ENCODE measurements around the gene POU2AF1.
A peak's percentile ranks its signal among the peaks of the same experiment; 100 is the strongest.

POU2AF1 gene

GRCh38 chr11:111391328-111392124 lies 12.5 kb upstream of the POU2AF1 start:
- no peak for DNase-seq
- intact Hi-C loops (cut with DNase I) = no loop called here

- intact Hi-C loops (cut with DNase I) = no loop called here
These were observed 9.8 kb upstream of the POU2AF1 start for GRCh38 chr11:111388842-111389241.

GRCh38 chr11:111388420-111388819 lies 9.3 kb upstream of the POU2AF1 start:
- no peak for DNase-seq
- intact Hi-C loops (cut with DNase I) = no loop called here

More at GRCh38 chr11:111388842-111389241, 9.8 kb upstream of the POU2AF1 start:
- no peak for DNase-seq

- peak in 41 of 42 donors; percentile 10 to 86 (median 50) for DNase-seq
- intact Hi-C loops (cut with DNase I) = no loop called here
These were observed 8.3 kb upstream of the POU2AF1 start for GRCh38 chr11:111387363-111387762.

GRCh38 chr11:111386611-111387150 lies 7.6 kb upstream of the POU2AF1 start:
- no peak for DNase-seq
- intact Hi-C loops (cut with DNase I) = no loop called here

GRCh38 chr11:111384494-111384893 lies 5.4 kb upstream of the POU2AF1 start:
- intact Hi-C loops (cut with DNase I) = no loop called here
- DNase-seq = no peak

GRCh38 chr11:111382451-111382850 lies 3.4 kb upstream of the POU2AF1 start:
- intact Hi-C loops (cut with DNase I) = no loop called here
- DNase-seq = no peak

- no peak for DNase-seq
- intact Hi-C loops (cut with DNase I) = no loop called here
These were observed 594 bp upstream of the POU2AF1 start for GRCh38 chr11:111379602-111380136.

- no peak for DNase-seq
- intact Hi-C loops (cut with DNase I) = no loop called here
These were observed 752 bp downstream of the POU2AF1 start for GRCh38 chr11:111378185-111378860.

- no peak for DNase-seq
- intact Hi-C loops (cut with DNase I) = no loop called here
These were observed 2.7 kb downstream of the POU2AF1 start for GRCh38 chr11:111376181-111376871.

- no peak for DNase-seq
- intact Hi-C loops (cut with DNase I) = no loop called here
These were observed 5.5 kb downstream of the POU2AF1 start for GRCh38 chr11:111373590-111373989.

GRCh38 chr11:111372538-111372937 lies 6.5 kb downstream of the POU2AF1 start:
- DNase-seq = peak in 14 of 42 donors; percentile 14 to 67 (median 32)
- intact Hi-C loops (cut with DNase I) = no loop called here

- no peak for DNase-seq
- intact Hi-C loops (cut with DNase I) = no loop called here
These were observed 8.0 kb downstream of the POU2AF1 start for GRCh38 chr11:111370902-111371578.

- intact Hi-C loops (cut with DNase I) = no loop called here
- DNase-seq = no peak
These were observed 8.7 kb downstream of the POU2AF1 start for GRCh38 chr11:111370270-111370901.

- no peak for DNase-seq
- intact Hi-C loops (cut with DNase I) = no loop called here
These were observed 10.9 kb downstream of the POU2AF1 start for GRCh38 chr11:111368285-111368560.

- no peak for DNase-seq
- intact Hi-C loops (cut with DNase I) = no loop called here
These were observed 11.4 kb downstream of the POU2AF1 start for GRCh38 chr11:111367411-111368284.

- intact Hi-C loops (cut with DNase I) = no loop called here
- no peak for DNase-seq
These were observed 12.3 kb downstream of the POU2AF1 start for GRCh38 chr11:111366560-111367410.
